Endometrium (tissue), 2 donors: ENCODE measurements around the gene GCAT.

Source experiments
- FAIRE-seq: peaks from 2 replicates; lab custom pipeline; 2012; peaks lifted over from hg19 to GRCh38; lab: Jason Lieb, UNC
- donor health status: control.
- donor health status: control.

The GCAT gene

DNA sequence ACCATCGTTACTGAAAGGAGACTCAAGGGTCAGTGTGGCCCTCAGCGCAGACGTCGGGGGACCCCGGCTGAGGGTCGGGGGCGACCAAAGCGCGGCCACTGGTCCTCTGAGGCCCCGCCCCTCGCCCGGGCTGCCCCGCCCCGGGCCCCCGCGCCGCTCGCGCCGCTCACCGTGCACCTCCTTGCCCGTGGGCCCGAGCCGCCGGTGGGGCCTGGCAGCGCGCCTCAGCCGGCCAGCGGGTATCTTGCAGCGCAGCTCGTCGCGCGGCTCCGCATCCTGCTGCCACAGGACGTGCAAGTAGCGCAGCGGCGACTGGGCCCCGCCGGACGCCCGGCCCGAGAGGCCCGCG, 36.0 kb downstream of the GCAT start:
- FAIRE-seq: no peak

DNA sequence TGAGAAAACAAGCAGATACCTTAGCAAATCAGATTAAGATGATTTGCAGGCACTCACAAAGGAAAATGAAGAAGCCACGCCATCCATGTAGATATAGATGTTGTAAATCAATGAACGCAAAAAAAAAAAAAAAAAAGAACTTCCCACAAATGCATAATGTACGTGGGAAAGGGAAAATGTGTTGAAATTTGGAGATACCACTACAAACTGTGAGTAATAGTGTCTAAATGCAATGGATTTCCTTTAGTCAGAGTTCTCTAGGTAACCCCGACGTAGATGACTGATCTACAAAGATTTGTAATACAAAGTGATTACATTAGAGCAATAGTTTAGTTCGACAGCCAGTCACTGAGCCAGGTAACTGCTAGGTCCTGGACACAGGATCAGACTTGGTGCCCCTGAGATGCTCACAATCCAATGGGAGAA, 37.2 kb downstream of the GCAT start:
- no peak for FAIRE-seq

DNA sequence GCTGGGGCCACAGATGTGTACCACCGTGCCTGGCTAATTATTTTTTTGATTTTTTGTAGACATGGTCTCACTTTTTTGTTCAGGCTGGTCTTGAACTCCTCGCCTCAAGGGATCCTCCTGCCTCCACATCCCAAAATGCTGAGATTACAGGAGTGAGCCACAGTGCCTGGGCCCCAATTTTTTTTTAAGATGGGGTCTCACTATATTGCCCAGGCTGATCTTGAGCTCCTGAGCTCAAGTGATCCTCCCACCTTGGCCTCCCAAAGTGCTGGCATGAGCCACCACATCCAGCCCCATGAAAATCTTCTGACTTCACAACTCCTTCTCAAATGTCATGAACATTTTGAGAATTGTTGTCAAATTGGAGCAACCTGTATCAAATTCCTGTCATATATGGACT, 38.7 kb downstream of the GCAT start:
- no peak for FAIRE-seq

DNA sequence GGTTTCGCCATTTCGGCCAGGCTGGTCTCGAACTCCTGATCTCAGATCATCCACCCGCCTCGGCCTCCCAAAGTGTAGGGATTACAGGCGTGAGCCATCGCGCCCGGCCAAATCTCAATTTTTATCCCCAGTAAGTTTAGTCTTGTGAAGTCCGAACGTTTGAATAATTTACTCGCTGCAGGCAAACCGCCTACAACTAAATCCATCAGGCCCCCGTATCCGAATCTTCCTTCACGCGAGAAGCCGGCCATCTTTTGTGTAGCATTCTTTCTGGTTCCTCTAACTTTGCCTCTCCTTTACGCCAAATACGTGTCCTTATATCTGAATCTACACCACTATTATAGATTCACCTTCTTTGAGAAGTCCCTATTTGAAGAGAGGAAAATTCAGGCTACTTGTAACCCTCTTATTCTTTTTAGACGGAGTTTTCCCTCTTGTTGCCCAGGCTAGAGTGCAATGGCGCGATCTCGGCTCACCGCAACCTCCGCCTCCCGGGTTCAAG, 40.9 kb downstream of the GCAT start:
- no peak for FAIRE-seq

DNA sequence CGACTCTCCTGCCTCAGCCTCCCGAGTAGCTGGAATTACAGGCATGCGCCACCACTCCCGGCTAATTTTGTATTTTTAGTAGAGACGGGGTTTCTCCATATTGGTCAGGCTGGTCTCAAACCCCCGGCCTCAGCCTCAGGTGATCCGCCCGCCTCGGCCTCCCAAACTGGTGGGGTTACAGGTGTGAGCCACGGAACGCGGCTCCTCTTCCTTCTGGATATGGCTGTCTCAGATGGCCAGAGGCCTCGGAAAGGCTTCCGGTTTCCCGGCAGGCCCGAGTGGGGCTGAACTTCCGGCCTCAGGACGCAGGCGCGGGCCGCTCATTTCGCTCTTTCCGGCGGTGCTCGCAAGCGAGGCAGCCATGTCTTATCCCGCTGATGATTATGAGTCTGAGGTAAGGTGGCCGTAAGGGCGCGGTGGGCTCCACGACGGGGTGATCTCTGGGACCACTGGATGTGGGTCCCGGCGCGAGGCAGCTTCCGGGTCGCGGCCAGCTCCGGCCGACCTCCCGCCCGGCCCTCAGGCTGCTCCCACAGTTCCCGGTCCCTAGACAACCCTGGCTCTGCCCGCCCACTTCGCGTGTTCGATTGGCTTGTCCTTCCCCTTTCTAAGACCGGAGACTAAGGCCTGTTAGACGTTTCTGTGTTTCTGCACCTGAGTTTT, 41.5 kb downstream of the GCAT start, which contains the start of gene EIF3L:
Gene EIF3L (plus strand): TSS at position 331 of the 663 bp plus-strand sequence. CDS start 31 bp downstream, at position 362.
- FAIRE-seq: peak; percentile 37

DNA sequence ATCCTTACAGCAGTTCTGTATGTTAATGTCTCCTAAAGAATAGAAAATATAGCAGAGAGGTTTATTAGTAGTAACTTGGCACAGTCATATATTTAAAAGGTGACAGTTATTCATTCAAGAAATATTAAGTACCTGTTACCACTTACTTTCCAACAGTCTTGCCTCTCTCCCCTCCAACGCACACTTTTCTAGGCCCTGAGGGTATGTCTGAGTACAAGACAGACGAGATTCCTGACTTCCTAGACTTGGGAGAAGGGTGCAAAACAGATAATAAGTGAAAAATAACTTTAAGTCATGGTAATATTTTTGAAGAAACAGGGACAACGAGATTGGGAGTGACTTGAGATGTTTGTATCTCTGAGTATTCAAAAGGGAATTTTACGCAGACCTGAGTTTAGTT, 43.1 kb downstream of the GCAT start:
- FAIRE-seq: no peak

DNA sequence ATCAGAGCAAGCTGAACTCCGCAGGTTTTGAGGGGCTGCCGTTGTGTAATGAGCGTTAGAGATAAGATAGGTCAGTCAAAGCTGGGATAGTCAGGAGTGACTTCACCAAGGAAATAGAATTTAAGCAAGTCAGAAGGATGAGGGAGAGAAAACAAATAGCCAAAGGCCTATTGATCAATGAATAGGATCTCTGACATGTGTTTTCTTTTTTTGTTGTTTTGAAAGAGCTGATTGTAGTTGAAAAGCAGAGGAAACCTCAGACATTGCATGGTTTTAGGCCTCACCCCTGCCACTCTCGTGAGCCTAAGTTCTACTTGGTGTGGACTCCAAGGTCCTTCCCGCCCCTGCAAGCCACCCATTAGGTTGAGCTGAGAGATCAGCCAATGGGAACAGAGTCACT, 44.7 kb downstream of the GCAT start:
- no peak for FAIRE-seq

DNA sequence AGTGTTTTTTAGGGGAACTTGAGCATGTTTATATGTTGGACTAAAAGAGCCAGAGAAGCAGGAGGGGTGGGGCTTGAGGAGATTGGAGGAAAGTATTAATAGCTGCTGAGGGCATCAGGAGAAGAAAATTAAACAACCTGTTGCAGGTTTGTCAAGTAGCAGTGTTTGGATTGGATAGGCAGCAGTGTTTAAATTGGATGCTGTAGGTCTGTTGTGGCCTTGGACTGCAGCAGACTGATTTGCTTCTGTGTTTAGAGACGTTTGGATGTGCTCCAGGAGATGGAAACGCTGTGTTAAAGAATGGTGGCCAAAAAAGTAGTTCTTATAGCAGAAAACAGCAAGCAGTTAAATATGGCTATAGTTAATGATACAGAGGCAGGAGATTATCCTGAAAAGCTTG, 47.2 kb downstream of the GCAT start:
- no peak for FAIRE-seq

DNA sequence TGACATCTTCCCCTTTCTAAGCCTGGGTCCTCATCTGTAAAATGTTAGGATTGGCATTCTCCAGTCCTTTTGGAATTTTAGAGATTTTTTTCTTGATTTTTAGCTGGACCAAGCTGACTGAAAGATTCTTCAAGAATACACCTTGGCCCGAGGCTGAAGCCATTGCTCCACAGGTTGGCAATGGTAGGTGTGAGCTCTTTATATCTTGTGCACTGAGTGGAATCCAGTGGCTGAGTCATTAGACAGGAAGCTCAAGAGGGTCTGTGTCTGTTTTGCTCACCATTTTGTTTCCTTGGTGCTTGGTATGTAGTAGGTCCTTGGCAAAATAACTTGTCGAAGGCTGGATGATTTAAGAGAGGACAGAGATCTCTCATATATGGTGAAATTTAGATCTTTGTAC, 47.7 kb downstream of the GCAT start:
- FAIRE-seq: no peak

DNA sequence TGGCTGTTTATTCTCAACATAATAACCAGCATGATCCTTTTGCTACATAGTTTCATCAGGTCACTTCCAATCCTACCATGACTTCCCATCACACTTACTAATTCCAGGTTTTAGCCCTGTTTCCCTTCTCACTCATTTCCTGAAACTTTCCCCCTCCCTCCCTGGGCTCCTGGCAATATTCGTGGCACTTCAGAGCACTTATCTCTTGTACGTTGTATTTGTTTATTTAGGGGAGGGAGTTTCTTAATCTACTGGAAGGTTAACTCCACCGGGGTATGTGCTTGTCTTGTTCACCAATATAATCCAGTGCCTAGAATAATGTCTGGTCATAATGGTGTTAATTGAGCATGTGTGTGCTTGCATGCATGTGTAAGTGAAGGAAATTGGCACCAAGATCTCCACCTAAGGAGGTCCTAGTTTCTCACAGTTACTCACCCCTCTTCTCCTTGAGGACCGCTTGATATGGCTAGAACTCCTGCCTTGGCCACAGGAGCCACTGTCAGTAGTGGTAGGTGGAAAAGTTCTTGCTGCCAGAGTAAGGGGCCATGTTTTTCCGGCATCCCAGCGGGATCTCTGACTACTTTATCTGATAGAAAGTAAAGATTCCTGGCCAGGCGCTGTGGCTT, 53.2 kb downstream of the GCAT start:
- no peak for FAIRE-seq

DNA sequence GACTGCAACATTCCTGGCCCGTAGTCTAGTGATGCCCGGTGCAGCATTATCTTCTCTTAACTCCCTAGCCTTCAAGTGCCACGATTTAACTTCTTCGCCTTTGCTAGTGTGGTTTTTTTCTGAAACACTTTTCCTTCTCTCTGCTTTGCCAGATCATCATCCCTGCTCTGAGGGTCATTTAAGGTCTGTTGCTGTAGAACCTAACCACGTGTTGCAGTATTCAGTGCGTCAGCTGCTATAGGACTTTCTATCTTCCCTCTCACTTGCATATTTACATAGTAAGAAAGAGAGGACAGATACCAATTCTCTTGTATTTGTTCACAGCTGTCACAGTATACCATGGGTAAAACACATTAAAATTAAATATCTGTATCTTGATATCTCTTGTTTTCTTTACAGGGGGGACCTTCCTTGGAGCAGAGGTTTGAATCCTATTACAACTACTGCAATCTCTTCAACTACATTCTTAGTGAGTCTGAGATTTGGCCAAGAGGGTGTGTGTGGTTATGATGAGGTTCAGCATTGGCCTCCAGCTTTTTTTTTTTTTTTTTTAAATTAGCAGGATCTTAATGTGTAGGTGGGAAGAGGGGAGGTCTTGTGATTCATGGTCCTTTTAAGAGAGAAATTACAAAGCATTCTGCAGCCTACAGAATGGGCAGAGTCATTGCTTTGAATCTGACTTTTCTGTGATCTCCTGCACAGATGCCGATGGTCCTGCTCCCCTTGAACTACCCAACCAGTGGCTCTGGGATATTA, 55.0 kb downstream of the GCAT start:
- no peak for FAIRE-seq

DNA sequence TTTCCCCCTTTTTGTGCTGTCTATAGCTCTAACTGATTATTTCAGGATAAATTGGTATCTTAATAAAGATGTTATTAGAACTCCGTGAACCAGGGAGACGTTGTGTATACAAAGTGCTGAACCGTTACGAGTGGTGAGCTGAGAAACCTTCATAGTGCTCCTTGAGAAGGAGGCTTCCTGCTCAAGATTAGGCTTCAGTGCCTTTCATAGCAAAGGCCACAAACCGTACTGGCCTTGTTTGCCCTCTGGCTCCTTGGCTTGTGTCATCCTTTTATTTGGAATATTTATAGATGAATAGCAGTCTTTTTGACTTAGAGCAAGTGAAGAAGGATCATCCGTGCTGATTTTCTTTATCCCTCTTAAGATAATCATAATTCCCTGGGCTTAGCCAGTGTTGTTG, 57.8 kb downstream of the GCAT start:
- no peak for FAIRE-seq
